A204.1 (cell line): ENCODE measurements around the gene HECTD4.
"Not testable (repeated sequence)": the region's sequence is repeated elsewhere in the genome, so short reads cannot be mapped to it uniquely, and the experiment has no call there.

Experiments
- FAIRE-seq: peaks from 2 replicates; lab custom pipeline; 2012; peaks lifted over from hg19 to GRCh38; lab: Jason Lieb, UNC

The HECTD4 gene, protein sequence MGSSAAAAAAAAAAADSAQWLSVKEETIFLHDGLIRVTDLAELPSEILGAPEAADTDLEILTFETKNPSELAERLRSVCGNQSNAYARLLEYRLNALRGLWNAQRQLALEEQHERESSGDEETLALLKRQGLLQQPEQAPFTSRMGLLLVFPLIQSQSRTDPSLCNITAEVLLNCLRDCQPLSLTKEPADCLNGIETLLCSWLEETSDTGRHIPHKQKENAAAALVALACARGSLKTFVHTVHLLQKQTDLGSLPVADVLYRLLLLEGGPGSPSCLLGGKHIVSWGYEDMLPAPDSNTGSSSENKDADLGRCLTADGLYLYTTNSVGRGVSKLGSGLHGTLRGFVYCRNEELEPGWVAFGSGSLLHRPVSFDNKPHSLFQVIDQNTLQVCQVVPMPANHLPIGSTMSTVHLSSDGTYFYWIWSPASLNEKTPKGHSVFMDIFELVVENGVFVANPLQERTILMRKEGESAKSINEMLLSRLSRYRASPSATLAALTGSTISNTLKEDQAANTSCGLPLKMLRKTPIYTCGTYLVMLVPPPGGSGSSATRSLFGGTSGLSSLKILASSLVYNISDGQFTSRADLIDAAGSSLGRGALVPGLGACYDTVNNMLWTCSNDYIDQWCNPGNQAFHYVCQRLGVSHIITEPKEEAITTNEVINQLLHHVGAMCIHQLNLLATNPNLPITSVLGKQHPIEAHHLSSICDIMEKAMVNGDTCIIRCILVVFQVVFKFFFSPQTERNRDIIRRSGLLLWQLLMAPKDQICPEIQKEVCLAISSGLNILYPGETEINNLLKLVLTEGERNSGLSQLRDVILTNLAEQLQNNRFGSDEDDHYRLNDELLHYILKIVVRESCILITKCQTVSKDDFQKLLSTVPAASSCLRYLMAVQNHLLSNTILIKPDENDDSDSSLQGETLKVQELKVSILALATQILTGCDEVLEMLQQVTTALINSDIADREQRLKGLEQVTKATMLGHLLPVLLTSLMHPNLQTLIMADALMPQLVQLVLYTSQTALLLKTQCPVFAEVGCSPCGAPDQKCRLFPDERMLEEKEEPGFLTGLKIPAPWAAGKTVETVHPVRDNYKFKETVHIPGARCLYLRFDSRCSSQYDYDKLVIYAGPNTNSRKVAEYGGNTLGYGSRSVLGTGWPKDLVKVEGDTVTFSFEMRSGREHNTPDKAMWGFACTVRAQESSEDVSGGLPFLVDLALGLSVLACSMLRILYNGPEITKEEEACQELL (N-terminal part only)

DNA sequence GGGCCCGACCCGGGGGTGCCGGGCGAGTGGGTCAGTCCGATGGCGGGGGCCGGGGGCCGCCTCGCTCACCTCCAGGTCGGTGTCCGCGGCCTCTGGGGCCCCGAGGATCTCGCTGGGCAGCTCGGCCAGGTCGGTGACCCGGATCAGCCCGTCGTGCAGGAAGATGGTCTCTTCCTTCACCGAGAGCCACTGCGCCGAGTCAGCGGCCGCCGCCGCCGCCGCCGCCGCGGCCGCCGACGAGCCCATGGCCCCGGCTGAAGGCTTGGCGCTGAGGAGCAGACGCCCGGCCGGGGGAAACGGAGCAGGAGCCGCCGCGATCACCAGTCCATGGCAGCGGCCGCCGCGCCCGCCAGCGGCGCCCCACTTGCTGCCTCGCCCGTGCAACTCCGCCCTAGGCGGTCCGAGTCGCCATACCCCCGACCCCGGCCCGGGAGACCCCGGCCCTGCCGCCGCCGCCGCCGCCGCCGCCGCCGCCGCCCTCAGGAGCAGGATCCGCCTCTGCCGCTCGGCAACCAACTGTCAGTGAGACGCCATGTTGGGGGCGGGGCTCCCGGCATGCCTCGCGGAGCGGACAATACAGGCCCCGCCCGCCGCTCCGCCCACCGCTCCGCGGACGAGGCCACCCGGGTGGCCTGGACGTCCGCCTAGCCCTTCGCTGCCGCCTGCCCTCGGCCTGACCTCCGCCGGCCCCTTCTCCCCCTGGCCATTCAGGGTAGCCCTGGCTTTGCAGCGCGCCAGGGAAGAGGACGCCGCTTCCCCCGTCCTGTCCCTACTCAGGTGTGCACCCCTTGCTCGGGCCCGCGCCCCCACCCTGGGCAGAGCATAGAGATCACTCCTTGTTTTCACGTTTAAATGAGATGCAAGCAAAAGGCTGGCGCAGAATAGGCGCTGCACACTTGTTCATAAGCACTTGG lies at the start of gene HECTD4:
HECTD4 (minus strand) TSS at position 549 of the 914 bp plus-strand sequence; CDS start at position 246, 303 bp downstream.
- FAIRE-seq, result no peak

GRCh38 chr12:112431965-112432364 lies 49.7 kb upstream of the HECTD4 start:
- no peak for FAIRE-seq

- no peak for FAIRE-seq
These were observed 48.7 kb upstream of the HECTD4 start for GRCh38 chr12:112430929-112431328.

DNA sequence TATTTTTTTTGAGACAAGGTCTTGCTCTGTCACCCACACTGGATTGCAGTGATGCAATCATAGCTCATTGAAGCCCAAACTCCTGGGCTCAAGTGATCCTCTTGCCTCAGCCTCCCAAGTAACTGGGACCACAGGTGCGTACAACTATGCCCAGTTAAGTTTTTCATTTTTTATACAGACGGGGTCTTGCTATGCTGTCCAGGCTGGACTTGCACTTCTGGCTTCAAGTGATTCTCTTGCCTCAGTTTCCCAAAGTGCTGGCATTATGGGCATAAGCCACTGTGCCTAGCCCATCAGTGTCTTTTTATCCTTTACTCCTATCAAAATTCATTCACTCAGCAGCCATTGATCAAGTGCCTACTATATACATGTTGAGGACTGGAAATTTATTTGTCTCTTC lies 45.5 kb upstream of the HECTD4 start:
- FAIRE-seq, result no peak

DNA sequence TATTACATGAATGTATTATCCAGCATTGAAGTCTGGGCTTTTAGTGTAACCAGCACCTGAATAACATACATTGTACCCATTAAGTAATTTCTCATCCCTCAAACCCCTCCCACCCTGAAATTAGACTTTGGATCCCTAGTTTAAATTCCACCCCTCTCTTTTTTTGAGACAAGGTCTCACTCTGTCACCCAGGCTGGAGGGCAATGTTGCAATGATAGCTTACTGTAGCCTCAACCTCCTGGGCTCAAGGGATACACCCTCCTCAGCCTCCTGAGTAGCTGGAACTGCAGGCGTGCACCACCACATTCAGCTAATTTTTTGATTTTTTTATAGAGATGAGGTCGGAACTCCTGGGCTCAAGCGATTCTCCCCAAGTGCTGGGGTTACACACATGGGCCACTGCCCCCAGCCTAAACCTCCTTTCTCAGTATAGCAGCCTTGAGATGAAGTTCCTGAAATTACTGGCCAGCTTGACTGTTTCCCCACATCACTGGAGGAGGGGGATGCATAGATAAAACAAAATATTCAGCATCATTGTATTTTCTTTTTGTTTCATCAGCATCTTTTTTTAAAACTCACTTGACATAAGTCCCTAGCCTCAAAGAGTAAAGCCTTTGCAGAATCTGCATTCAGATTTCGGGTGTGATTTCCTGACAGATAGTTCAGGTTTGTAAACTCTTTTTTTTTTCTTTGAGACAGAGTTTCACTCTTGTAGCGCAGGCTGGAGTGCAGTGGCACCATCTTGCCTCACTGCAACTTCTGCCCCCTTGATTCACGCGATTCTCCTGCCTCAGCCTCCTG lies 43.6 kb upstream of the HECTD4 start:
- FAIRE-seq, result no peak

GRCh38 chr12:112424126-112424525 lies 41.9 kb upstream of the HECTD4 start:
- FAIRE-seq, result no peak

GRCh38 chr12:112422531-112422930 lies 40.3 kb upstream of the HECTD4 start:
- FAIRE-seq, result no peak

- no peak for FAIRE-seq
These were observed 39.1 kb upstream of the HECTD4 start for GRCh38 chr12:112421363-112421762.

- no peak for FAIRE-seq
These were observed 38.5 kb upstream of the HECTD4 start for GRCh38 chr12:112420740-112421139.

DNA sequence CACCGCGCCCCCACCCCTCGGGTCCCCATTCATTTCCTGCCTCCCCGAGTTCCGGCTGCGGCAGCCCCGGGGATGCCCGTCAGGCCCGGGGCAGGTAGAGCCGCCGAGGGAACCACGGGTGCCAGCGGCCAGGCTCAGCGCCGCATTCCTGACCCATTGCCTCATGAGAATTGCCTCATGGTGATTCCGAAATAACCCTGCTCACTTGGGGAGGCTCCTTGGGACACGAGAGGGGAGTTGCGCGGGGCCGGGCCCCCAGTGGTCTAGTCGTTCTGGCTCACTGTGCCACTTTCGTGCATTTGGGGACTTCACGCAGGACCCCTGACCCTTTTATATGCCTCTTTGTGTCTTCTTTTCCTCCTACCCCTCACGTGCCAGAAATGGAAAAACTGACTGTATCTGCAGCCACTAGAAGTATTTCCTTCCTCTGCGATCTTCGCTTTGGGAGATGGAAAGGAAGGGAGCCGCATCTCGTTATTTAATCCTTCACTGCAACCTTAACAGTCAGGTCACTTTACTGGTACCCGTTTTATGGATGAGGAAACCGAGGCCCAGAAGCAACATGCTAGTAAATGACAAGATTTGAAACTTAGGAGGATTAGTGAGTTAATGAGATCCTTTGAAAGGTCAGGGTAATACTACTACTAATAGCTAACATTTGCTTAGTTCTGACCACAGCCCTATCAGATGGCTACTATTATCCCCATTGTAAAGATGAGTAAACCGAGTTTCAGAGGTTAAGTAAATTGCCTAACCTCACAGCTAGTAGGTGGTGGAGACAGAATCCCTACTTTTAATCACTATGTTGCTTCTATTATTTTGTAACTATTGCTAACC lies 37.3 kb upstream of the HECTD4 start:
- no peak for FAIRE-seq

- FAIRE-seq, result no peak
These were observed 36.5 kb upstream of the HECTD4 start, which contains the start of gene PTPN11 for GRCh38 chr12:112418608-112419296. Gene PTPN11 (plus strand): TSS chr12:112418947. CDS start chr12:112419112, 165 bp downstream.

DNA sequence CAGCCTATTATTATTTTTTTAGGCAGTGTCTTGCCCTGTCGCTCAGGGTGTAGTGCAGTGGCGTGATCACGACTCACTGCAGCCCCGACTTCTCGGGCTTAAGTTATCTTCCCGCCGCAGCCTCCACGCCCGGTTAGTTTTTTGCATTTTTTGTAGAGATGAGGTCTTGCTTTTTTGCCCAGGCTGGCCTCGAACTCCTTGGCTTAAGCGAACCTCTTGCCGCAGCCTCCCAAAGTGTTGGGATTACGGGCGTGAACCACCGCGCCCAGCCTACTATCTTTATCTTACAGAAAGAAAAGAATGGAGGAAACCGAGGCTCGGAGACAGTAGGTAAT lies 36.0 kb upstream of the HECTD4 start:
- FAIRE-seq, result no peak

DNA sequence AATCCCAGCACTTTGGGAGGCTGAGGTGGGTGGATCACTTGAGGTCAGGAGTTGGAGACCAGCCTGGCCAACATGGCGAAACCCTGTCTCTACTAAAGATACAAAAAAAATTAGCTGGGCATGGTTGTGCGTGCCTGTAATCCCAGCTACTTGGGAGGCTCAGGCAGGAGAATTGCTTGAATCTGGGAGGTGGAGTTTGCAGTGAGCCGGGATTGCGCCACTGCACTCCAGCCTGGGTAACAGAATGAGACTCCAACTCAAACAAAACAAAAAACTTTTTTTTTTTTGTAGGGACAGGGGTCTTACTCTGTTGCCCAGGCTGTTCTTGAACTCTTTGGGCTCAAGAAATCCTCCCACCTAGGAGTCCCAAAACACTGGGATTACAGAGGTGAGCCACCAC lies 33.2 kb upstream of the HECTD4 start:
- FAIRE-seq, result not testable (repeated sequence)

GRCh38 chr12:112413855-112414625 lies 31.8 kb upstream of the HECTD4 start:
- FAIRE-seq, result no peak

DNA sequence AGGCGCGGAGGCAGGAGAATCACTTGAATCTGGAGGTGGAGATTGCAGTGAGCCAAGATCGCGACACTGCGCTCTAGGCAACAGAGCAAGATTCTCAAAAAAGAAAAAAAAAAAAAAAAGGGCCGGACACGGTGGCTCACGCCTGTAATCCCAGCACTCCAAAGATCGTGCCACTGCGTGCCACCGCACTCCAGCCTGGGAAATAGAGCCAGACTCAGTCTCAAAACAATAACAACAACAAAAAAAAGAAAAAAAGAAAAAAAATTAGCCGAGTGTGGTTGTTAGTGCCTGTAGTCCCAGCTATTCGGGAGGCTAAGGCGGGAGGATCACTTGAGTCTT lies 27.6 kb upstream of the HECTD4 start:
- FAIRE-seq, result no peak

DNA sequence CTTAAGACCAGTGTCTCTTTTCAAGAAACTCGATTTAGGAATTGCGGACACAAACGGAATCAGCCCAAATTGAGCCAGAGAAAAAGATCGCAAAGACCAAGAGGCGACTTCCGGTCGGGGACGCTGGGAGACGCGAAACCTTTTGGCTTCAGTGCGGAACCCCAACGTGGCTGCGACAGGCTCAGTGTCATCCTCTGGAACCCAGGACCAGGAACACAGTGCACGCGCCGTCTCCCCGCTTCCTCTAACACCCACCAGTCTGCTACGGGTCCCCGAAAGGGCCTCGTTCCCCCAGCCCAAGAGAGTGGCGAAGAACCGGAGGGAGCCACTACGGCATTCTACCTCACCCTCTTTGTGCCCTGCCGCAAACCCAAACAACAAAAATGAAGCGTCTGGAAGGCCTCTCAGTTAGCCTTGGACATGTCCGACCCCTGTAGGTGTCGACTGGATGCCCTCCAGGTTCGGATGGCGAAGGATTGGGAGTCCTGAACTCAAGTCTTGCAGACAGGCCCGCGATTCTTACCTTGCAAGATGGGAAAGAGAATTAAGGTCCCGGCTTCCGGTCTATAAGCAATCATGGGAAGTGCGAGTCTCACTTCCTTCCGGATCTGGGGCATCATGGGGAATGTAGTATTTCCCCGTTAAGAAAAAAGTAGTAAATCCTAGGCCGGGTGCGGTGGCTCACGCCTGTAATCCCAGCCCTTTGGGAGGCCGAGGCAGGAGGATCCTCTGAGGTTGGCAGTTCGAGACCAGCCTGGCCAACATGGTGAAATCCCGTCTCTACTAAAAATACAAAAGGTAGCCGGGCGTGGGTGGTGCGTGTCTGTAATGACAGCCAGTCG lies 27.1 kb upstream of the HECTD4 start, which contains the start of gene RPL6:
RPL6 (minus strand) TSS at position 542 of the 842 bp plus-strand sequence. CDS start 949 bp downstream, outside the sequence.
- FAIRE-seq, result peak; percentile 35

GRCh38 chr12:112408621-112409020 lies 26.4 kb upstream of the HECTD4 start:
- no peak for FAIRE-seq
